Stimulated activated CD8-positive, alpha-beta memory T cell treated with anti-CD3 and anti-CD28 coated beads, Interleukin-7, amount 100 ng/mL, for 24 hours (primary cell): ENCODE results near the gene NTF3.

ENCODE experiments used
- DNase-seq: peaks from one replicate; pipeline ENCODE4 v3.0.0-alpha.2; 2020; ENCODE audit warnings: low read depth

Gene NTF3

DNA sequence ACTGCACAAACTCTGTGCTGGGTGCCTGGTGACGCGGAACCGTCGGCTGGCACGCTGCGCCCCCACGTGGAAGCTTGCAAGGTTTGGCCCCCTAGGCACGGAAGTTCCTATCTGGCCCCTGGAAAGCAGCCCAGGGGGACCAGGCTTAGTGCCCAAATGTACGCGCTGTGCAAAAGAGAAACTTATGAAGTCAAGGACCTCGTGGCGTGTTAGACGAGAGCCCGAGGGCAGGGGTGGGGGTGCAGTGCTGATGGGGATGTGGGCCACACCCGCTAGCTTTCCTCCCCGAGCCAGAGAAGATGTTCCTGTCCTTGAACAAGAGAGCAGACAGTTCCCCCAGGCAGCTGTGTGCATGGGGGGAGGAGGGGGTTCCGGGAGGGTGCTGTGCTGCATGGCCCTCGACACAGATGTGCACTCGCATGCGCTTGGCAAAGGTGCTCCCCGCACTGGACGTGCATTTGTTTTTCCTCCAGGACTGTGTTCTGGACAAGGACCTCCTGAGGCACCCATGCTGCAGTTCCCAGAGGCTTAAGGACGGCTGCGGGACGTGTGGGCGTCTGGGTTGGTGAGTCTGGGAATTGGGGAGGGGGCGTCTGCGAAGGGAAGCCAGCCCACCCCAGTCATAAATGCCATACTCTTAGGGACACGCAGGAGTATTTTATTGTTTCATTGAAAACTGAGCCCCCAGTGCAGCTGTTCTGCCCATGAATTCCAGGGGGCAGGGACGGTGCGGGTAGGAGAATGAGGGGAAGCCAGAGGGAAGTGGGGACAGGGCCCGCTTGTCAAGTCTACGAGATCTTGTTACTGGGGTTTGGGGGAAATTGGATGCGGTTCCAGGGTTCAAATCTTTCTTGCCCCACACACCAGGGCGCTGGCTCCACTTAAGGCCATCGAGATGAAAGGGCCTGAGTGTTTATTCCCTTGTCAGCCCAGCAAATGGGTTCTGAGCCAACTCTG is 80.0 kb downstream of the NTF3 start:
- DNase-seq = no peak

DNA sequence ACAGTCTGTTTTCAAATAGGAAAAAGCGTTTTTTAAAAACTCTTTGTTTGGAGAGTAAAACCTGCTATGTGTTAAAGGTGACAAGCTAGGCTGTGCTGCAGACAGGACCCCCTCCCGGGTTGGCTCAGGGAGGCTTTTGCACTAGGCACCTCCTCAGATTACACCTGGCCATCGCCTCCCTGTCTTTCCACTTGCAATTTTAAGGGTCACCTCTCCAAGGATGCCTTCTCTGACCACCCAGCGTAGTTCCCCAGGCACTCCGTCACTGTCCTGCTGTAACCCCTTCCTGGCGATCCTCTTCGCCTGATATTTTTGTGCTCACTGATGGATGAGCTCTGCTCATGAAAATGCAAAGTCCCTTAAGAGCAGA is 80.7 kb downstream of the NTF3 start:
- DNase-seq = no peak

DNA sequence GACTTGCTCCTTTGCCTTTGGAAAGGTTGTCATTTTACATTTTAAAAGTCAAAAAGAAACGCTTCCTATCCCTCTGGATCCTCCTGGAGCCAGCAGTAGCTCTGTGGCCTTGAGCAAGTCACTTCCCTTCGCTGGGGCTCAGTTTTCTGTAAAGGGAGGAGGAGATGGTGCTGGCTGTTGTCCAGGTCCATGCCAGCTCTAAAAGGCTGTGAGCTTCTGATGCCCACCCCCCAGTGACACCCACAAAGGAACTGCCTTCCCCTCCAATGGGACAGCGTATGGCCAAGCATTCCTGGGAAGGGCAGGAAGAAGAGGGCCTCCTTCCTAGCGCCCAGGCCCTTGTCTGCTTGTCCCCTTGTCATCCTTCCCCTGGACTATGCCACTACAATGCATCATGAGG is 81.5 kb downstream of the NTF3 start:
- DNase-seq = no peak

DNA sequence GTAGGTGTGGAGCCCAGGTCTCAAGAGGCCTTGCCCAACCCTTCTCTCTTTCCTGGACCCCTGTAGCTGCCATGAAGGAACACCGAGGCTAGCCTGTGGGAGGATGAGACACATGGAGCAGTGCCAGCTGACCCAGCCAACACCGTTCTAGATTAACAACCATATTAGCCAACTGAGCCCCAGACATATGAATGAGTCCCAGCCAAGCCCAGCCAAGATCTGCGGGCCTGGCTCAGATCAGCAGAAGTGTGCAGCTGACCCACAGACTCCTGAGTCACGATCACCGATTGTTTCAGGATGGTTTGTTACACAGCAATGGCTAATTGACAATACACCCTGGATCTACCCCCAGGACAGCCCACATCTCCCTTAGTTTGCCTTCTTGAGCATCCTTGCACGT is 82.1 kb downstream of the NTF3 start:
- no peak for DNase-seq

DNA sequence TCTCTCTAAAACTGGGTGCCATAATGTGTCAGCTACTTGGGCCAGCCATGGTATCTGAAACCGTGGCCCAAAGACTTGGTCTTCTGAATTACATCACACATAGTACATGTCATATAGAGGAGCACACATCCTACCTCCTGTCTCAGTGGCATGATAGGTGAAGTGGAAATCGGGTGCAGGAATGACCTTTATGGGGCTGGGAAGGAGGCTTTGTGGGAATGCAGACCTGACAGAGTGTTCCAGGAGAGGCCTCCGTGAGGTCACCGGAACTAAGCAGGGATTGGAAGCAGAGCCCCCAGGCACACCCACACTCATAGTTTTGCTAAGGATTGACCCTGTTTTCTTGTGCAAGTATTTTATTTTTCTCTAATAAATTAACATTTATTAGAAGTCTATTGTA is 82.6 kb downstream of the NTF3 start:
- DNase-seq = no peak

DNA sequence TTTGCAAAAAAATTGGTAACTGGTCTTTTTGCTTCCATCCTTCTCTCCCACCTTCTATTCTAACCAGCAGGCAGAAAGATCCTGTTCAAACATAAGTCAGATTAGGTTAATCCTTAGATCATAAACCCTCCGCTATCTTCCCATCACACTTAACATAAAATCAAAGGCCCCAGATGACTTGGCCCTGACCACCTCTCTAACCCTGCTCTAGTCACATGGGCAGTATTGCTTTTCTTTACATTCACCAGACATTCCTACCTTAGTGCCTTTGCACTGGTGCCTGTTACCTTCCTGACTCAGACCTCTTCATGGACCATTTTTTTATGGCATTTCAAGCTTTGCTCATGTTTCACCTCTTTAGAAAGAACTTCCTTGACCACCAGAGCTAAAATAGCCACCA is 83.5 kb downstream of the NTF3 start:
- DNase-seq = no peak

- no peak for DNase-seq
These were observed 84.7 kb downstream of the NTF3 start for GRCh38 chr12:5516371-5517241.

GRCh38 chr12:5518584-5519365 is 86.9 kb downstream of the NTF3 start:
- no peak for DNase-seq

DNA sequence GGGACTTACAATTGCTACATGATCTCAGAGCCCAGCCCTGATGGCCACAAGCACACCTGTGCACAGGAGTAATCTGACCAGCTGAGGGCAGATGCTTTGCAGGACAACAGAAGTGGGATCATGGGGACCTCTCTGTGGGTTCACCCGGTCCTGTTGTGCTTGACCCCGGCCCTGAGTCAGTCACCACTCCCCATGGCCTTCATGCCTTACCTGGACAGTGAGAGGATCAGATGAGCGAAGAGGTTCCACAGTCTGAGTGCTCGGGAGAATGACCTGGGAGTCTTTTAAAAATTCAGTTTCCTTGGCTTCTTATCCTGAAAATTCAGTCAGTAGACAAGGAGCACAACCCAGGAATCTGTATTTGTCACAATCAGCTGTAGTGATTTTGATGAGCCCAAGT is 88.1 kb downstream of the NTF3 start:
- DNase-seq = no peak

DNA sequence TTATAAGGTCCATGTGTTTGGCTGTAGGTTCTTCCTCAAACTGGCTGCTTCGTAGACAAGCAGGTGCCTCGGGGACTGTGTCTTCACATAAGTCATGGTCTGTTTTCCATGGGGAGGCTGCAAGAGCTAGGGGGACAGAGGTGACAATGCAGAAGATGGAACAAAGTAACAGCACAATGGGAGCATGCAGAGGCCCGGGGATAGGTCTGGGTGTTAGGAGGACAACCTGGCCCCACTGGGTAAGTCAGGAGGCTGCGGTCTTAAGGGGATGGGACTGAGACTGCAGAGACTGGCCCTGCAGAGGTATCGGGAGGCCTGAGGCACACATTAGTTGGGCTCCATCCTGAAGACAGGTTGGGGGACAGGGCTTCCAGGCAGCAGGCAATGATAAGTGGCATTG is 88.9 kb downstream of the NTF3 start:
- DNase-seq = no peak

DNA sequence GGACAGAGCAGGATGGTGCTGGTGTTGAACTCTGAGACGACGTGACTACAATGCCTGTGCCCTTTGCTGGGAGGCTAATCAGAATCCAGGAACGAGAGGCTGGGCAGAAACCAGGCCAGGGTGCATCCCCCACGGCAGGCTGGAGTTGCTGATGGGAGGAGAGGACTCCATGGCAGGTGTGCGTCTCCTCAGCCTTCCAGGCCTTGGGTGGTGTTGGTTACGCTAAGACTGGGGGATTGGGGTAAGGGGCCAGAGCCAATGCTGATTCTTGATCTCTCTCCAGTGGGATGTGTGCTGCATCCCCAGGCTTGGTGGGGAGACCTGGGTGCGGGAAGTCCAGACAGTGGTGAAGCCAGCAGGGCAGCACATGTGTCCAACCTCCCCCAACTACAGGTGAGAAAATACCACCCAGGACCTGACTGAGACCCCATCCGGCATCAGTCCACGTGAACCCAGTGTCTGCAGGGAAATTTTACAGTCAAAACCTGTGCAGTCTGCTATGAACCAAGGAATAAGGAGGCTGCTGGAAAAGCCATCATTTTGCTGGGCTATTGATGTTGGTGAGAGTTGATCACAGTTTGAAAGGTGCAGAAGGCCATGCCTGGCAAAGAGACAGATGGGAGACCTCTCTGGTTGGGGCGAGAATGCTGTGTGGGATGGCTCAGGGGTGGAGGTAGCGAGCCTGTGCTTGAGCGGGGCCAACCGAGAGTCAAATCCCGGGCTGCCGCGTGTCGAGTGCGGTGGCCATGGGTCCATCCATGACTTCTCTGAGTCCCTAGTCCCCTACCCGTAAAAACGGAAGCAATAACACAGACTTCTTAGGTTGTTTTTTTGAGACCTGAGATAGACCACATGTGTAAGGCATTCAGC is 89.8 kb downstream of the NTF3 start:
- no peak for DNase-seq

GRCh38 chr12:5522432-5523335 is 90.8 kb downstream of the NTF3 start:
- DNase-seq = no peak

DNA sequence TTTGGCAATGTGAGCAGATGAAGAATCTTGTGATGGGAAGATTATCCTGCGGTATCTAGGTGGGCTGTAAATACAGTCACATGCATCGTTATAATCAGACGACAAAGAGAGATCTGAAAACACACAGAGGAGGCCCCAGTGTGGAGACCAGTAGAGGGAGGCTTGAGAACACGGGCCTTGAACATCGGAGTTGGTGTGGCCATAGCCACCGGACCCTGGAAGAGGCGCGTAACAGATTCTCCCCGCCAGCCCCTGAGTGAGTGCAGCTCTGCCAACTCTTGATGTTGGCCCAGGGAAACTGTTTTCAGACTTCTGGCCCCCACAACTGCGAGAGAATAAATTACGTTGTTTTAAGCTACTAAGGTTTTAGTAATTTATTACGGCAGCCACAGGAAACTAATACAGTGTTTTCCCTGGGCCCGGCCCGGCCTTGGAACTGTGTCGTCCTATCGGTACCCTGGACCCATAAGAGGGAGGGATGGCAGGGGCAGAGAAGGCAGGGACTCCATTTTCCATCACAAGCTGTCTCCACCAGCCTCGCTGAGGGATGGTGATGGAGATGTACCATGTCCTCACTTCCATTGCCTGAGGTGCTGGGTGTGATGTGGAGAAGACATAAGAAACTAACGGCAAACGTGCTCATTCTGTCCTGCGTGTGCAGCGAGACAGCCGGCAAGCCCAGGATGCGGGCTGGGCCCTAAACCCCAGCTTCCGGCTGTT is 91.6 kb downstream of the NTF3 start:
- no peak for DNase-seq

GRCh38 chr12:5524116-5524768 is 92.3 kb downstream of the NTF3 start:
- DNase-seq = no peak

- DNase-seq = no peak
These were observed 93.0 kb downstream of the NTF3 start for GRCh38 chr12:5524769-5525436.

GRCh38 chr12:5525783-5526367 is 94.0 kb downstream of the NTF3 start:
- DNase-seq = no peak

GRCh38 chr12:5533368-5533767 is 101.5 kb downstream of the NTF3 start:
- DNase-seq = no peak
